AG04449 (cell line): Measurements from ENCODE around the gene ZMIZ1.

Experiments used
- CTCF ChIA-PET: fragments of 350-600 bp; formaldehyde crosslinking; extraction: SDS; loops from one replicate; lab custom pipeline; 2021; ENCODE audit warnings: antibody characterized with exemption; lab: Yijun Ruan, JAX
- POLR2A ChIA-PET: fragments of 400-600, 350-600 bp; formaldehyde crosslinking; extraction: SDS; loops from one replicate; lab custom pipeline; 2020; ENCODE audit warnings: antibody characterized with exemption, inconsistent platforms; lab: Yijun Ruan, JAX
- DNase-seq: peaks from one replicate; pipeline ENCODE4 v3.0.0-alpha.2; 2010; ENCODE audit warnings: low read depth, low spot score
- H3K4me3 ChIP-seq: 2 replicates; pipeline ENCODE4 v1.5.1; 2011; ENCODE audit warnings: low read depth, mild to moderate bottlenecking, control low read depth, low read length
- CTCF ChIP-seq: IDR thresholded peaks from one replicate; pipeline ENCODE4 v1.5.1; 2011; ENCODE audit warnings: mild to moderate bottlenecking, moderate library complexity, low read length, control low read depth, inconsistent platforms; ENCODE audit not compliant: insufficient read depth; ENCODE audit errors: missing control alignments

Gene ZMIZ1

GRCh38 chr10:79162022-79162421 lies 93.3 kb downstream of the ZMIZ1 start:
- POLR2A ChIA-PET = interaction anchor here (1.0 kb wide), 1 partner anchor 11 kb away, joined by 5 read pairs; no protein-coding TSS in a partner anchor
- CTCF ChIA-PET = interaction anchor here (3.4 kb wide), 1 partner anchor 33 kb away, joined by 16 read pairs; no protein-coding TSS in a partner anchor
- no peak for DNase-seq
- no peak for TF ChIP-seq CTCF
- H3K4me3 ChIP-seq = no peak overlapping the region

GRCh38 chr10:79162861-79163665 lies 94.3 kb downstream of the ZMIZ1 start:
- H3K4me3 ChIP-seq = no peak overlapping the region
- ChIA-PET POLR2A (interaction anchor here (0.7 to 1.4 kb wide), 4 partner anchors 11 to 15 kb away, joined by 3 to 4 read pairs (median 4); no protein-coding TSS in a partner anchor), CTCF (interaction anchor here (0.7 to 3.4 kb wide), 5 partner anchors 12 to 1116 kb away, joined by 3 to 16 read pairs (median 4); no protein-coding TSS in a partner anchor)
- no peak for DNase-seq
- no peak for TF ChIP-seq CTCF

GRCh38 chr10:79163666-79163975 lies 94.9 kb downstream of the ZMIZ1 start:
- POLR2A ChIA-PET = interaction anchor here (0.9 to 1.4 kb wide), 3 partner anchors 12 to 15 kb away, joined by 3 to 4 read pairs (median 4); no protein-coding TSS in a partner anchor
- CTCF ChIA-PET = interaction anchor here (0.7 to 3.4 kb wide), 5 partner anchors 13 to 1117 kb away, joined by 3 to 16 read pairs (median 4); no protein-coding TSS in a partner anchor

GRCh38 chr10:79164075-79164474 lies 95.3 kb downstream of the ZMIZ1 start:
- DNase-seq = no peak
- CTCF ChIA-PET = interaction anchor here (1.2 to 3.4 kb wide), 4 partner anchors 13 to 1117 kb away, joined by 3 to 16 read pairs (median 4); no protein-coding TSS in a partner anchor
- POLR2A ChIA-PET = interaction anchor here (0.9 to 1.4 kb wide), 3 partner anchors 12 to 14 kb away, joined by 3 to 4 read pairs (median 4); no protein-coding TSS in a partner anchor
- no peak for TF ChIP-seq CTCF
- H3K4me3 ChIP-seq = no peak overlapping the region

More at GRCh38 chr10:79163666-79163975, 94.9 kb downstream of the ZMIZ1 start:
- H3K4me3 ChIP-seq = no peak overlapping the region
- no peak for TF ChIP-seq CTCF
- no peak for DNase-seq

- TF ChIP-seq CTCF = no peak
- ChIA-PET CTCF (interaction anchor here (3.4 kb wide), 1 partner anchor 30 kb away, joined by 16 read pairs; no protein-coding TSS in a partner anchor), POLR2A (interaction anchor here (1.5 kb wide), 1 partner anchor 30 kb away, joined by 3 read pairs; no protein-coding TSS in a partner anchor)
- no peak overlapping the region for H3K4me3 ChIP-seq
- no peak for DNase-seq
Measured at GRCh38 chr10:79165070-79165778, 96.5 kb downstream of the ZMIZ1 start.

GRCh38 chr10:79166312-79166721 lies 97.6 kb downstream of the ZMIZ1 start:
- H3K4me3 ChIP-seq = no peak overlapping the region
- DNase-seq = no peak
- TF ChIP-seq CTCF = no peak
- CTCF ChIA-PET = interaction anchor here (1.0 kb wide), 1 partner anchor 9 kb away, joined by 3 read pairs; no protein-coding TSS in a partner anchor
- POLR2A ChIA-PET = interaction anchor here (0.6 to 1.5 kb wide), 2 partner anchors 29 to 133 kb away, joined by 3 read pairs; no protein-coding TSS in a partner anchor
